Muscle of back (tissue), 11 donors: ENCODE results near the gene SMURF2. TPM values are rescaled to one million over a fixed set of nuclear protein-coding genes. Genes with fewer than 3 reads are reported as not detected.

Source experiments
- DNase-seq, 3 donors: peaks; one replicate each; pipeline versions ENCODE4 v3.0.0 to v3.0.0-alpha.2; 2013
- polyA plus RNA-seq, 10 donors: library from polyadenylated mRNA; unstranded; fragments of 120-200 nt; gene quantifications; one replicate each; pipeline ENCODE4 v1.2.1, GENCODE V29; 2013; ENCODE audit not compliant: insufficient read length in 10 of 10

SMURF2 gene
- polyA plus RNA-seq, 10 donors: 20.1 to 30.9 (median 25.7) TPM

GRCh38 chr17:64540118-64540776 lies 121.9 kb downstream of the SMURF2 start:
- no peak for DNase-seq

DNA sequence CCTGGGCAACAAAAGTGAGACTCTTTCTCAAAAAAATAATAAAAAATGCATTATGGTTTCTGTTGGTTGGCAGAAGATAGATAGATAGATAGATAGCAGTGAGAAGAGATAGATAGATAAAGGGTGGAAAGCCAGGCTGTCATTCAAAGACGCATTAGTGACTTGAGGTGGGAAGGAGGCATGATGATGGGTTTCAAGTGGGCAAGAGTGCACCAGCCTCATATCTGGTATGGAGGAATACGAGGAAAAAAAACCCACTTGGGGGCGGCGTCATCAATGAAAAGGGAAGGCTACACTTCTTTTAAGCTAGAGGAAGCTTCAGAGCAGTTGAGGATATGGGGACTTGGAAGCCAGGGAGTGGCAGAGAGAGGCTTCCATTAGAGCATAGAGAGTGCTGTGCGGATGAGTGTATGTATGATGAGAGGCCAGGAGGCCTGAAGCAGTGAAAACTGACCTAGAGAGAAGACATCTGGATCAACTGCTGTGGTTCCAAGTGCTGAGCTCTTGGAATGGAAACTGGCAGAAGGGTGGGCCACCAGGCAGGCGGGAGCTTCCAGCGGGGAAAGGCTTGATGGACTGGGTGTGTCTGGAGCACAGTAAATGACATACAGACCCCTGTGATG lies 123.5 kb downstream of the SMURF2 start:
- no peak for DNase-seq

DNA sequence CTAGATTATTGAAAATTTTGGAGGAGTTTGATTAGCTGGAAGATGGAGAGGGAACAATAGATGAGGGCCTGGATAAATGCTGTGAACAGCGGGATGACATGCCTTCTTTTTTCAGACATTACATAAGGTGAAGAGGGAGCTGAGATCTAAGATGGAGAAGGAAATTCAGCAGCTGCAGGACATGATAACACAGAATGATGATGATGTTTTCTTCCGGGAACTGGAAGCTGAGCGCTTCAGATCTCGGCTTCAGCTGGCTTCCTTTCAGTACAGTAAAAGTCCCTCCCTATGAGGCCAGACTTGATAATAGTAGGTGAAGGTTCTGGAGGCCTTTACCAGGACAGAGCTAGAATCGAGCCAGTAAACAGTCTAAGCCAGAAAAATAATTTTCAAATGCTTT lies 124.6 kb downstream of the SMURF2 start:
- no peak for DNase-seq

DNA sequence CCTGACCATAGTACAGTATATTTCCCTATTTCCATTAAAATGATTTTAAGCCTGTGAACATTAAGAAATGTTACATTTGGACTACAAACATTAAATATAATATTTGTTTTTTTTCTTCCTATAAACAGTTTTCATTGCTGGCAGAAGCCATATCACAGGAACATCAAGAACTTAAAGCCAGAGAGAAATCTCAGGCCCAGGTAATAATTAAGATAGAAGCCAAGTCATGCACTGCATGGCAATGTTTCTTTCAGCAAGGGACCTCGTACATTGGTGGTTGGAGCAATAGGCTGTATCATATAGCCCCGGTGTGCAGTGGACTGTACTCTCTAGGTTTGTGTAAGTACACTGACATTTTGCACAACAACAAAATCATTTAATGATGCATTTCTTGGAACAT lies 125.2 kb downstream of the SMURF2 start:
- DNase-seq: no peak

GRCh38 chr17:64535357-64535756 lies 126.8 kb downstream of the SMURF2 start:
- DNase-seq: no peak

- DNase-seq: no peak
Measured at GRCh38 chr17:64534187-64534586, 127.9 kb downstream of the SMURF2 start.

DNA sequence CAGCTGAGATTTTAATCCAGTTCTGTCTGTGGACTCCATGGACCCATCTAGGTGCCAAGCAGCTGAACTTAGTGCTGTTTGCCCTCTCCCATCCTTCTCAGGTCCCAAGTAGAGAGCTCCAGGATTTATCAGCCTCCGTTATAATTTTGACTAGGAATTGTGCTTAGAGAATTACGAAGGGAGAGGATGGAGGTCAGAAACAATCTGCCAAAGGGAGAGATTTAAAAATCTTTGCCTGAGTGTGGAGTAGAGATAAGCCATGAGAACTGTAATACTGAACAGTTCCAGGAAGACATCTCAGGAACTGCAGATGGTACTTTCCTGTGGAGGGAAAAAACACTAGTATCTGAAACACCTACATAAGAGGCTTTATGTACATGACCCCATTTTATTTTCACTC lies 128.3 kb downstream of the SMURF2 start:
- no peak for DNase-seq

DNA sequence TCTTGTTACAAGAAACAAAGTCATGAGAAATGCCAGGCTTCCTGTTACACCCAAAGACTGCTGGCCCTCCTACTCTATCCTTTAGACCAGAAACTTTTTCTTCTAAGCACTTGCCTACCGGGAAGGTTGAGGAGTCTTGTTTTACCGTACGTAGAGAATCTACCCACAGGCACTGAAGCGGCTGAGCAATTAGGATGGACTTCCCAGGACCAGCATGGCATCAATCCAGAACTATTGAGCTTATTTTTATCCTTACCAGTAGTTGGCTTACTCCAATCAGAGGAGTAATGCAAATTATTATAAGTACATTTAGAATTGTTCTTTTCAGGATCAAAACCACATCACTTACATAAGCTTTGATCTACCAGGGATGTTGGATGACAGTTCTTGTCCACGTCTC lies 129.7 kb downstream of the SMURF2 start:
- DNase-seq: no peak

DNA sequence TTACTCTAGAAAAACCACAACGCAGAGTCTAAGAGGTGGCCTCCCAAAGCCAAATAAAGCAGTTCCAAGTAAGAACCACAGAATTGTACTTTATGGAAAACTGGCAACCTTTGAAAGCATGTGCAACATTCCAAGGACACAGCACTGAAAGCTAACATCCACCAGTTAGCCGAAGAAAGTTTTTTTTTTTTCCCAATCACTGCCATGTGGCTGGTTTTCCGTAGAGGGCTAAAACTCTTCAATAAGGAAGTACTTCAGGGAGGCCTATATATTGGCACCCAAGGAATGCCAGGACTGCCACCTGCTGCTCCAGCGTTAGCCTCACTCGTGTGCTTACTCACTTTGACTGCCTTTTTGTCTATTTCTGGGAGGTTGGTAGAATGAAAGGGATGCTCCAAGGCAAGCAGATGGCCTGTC lies 130.1 kb downstream of the SMURF2 start:
- peak in 1 of 3 donors; percentile 19 for DNase-seq

GRCh38 chr17:64529221-64529620 lies 132.9 kb downstream of the SMURF2 start:
- DNase-seq: no peak

GRCh38 chr17:64527914-64528313 lies 134.2 kb downstream of the SMURF2 start:
- no peak for DNase-seq

GRCh38 chr17:64520359-64520758 lies 141.7 kb downstream of the SMURF2 start:
- DNase-seq: no peak

DNA sequence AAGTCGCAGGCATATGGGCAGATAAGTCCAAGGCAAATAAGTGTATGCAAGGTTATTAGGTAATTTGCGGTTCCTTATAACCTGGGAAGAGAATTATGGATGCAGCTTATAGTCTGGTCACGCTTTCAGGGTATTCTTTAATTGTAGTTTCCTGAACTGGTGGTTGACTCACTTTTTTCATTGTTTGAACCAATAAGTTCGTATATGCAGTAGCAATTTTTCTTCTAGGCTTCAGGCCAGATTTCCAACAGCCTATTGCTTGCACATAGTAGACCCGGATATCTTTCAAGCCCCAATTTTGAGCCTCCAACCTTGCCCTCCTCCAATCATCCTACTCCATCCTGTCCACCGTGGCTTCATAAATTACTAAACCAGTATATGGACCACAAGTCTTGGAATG lies 142.5 kb downstream of the SMURF2 start:
- no peak for DNase-seq

- DNase-seq: no peak
Measured at GRCh38 chr17:64515829-64516228, 146.3 kb downstream of the SMURF2 start.

- no peak for DNase-seq
Measured at GRCh38 chr17:64515419-64515818, 146.7 kb downstream of the SMURF2 start.

GRCh38 chr17:64509179-64509578 lies 152.9 kb downstream of the SMURF2 start:
- no peak for DNase-seq

GRCh38 chr17:64508683-64509082 lies 153.4 kb downstream of the SMURF2 start:
- DNase-seq: no peak

- DNase-seq: peak; percentile 69 to 90 (median 80)
Measured at GRCh38 chr17:64507413-64507782, 154.7 kb downstream of the SMURF2 start.

- DNase-seq: peak; percentile 98 to 99 (median 98)
Measured at GRCh38 chr17:64506576-64507412, 155.3 kb downstream of the SMURF2 start, which contains the start of gene CEP95. Gene CEP95 (plus strand): TSS chr17:64506977. CDS start chr17:64507098, 121 bp downstream.

GRCh38 chr17:64506201-64506575 lies 155.9 kb downstream of the SMURF2 start, which contains the start of gene DDX5:
Gene DDX5 (minus strand): TSS chr17:64506289. CDS start chr17:64506119, 170 bp downstream.
- peak; percentile 96 to 99 (median 97) for DNase-seq

DNA sequence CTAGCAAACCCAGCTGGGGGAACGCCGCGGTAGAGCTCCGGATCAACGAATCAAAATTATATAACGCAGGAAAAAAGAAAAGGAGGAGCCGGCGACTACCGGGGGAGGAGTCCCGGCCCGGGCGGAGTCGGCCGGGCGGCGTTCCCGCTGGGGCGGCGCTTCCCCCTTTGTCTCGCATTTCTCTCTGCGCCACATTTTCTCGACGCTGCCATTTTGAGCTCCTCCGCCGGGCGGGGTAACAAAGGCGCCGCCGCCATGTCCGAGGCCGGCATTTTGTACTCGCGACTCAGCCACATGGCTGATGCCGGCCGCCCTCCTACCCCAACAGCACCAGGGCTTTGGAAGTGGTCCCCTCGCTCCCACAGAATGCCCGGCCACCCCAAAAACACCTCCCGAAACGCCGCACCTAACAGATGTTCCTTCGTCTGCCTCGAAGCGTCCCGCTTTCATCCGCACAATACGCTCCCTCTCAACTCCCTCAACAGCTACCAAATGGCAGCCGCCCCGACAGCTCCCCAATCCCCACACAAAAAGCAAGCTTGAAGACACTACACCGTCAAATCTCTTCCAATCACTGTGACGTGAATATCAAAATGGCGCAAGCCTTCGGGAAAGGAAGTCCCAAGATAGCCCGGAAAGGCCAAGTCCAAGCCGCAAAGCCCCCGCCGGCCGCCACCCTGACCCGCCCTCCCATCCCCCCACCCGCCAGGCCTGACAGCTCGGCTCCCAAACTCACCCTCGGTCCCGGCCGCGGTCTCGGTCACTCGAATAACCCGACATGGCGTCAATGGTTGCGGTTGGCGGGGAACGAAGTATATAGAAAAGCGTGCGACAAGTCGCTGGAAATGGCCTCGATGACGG lies 156.5 kb downstream of the SMURF2 start:
- DNase-seq: peak; percentile 93 to 98 (median 97)
